Measurements from ENCODE around the gene TPST2. TPM values are rescaled to one million over a fixed set of nuclear protein-coding genes. Genes with fewer than 3 reads are reported as not detected.

The TPST2 gene
- total RNA-seq, 1 donor, result 25.0 TPM

DNA sequence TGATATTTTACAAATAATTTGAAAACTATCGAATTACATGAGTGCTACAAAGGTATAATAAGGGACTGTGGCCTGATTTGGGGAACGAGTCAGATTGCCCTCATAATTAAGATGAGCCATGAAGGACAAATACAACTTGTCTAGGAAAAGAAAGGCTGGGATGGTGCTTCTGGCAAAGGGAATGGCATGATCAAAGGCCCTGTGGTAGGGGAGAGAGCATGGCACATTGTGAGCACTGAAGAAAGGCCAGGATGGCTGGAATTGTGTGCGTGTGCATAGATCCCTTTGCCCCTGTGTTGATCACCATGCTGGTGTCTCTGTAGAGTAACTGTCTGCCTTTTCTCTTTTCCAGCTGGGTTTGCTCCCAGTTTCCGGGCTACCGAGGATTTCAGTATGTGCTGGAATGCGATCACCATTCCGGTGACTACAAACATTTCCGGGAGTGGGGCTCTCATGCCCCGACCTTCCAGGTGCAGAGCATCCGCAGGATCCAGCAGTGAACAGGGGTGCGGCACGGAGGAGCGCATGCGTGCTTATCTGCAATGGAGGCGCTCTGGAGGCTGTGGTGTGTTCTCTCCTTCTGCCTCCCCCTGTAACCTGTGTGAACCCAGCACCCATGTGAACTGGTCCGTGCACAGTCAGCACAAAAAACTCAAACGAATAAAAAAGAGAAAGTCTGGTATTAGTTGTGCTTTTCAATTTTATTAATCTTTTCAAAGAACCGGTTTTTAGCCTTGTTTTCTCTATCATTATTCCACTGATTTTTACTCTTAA lies 40.2 kb upstream of the TPST2 start:
- TF ChIP-seq CTCF (IDR thresholded peaks at IDR 0.05; ENCODE audit: insufficient read depth, low read depth, low read length), result no peak
- no peak overlapping the region for H3K4me3 ChIP-seq (ENCODE audit: low read depth, low read length)
- DNase-seq (ENCODE audit: low read depth), result no peak

- DNase-seq (ENCODE audit: low read depth), result no peak
- H3K4me3 ChIP-seq (ENCODE audit: low read depth, low read length), result no peak overlapping the region
- no peak for TF ChIP-seq CTCF (IDR thresholded peaks at IDR 0.05; ENCODE audit: insufficient read depth, low read depth, low read length)
Measured at GRCh38 chr22:26624803-26625202, 34.9 kb upstream of the TPST2 start.

DNA sequence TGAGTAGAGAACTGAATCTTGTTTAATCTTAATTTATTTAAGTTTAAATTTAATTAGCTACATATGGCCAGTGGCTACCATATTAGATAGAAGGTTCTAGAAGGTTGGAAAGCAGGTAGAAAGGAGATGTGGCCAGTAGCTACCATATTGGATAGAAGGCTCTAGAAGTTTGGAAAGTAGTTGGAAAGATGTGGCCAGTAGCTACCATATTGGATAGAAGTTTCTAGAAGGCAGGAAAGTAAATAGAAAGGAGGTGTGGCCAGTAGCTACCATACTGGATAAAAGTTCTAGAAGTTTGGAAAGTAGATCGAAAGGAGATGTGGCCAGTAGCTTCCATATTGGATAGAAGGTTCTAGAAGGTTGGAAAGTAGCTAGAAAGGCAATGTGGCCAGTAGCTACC lies 34.1 kb upstream of the TPST2 start:
- no peak overlapping the region for H3K4me3 ChIP-seq (ENCODE audit: low read depth, low read length)
- no peak for TF ChIP-seq CTCF (IDR thresholded peaks at IDR 0.05; ENCODE audit: insufficient read depth, low read depth, low read length)
- DNase-seq (ENCODE audit: low read depth), result no peak

- H3K4me3 ChIP-seq (ENCODE audit: low read depth, low read length), result no peak within 1 kb of the TSS
- TF ChIP-seq CTCF (IDR thresholded peaks at IDR 0.05; ENCODE audit: insufficient read depth, low read depth, low read length), result no peak
- DNase-seq (ENCODE audit: low read depth), result no peak
Measured at GRCh38 chr22:26621663-26622062, 31.7 kb upstream of the TPST2 start, which contains the start of gene CRYBA4. CRYBA4 (plus strand) TSS chr22:26621963; CDS start chr22:26622597, 634 bp downstream.

DNA sequence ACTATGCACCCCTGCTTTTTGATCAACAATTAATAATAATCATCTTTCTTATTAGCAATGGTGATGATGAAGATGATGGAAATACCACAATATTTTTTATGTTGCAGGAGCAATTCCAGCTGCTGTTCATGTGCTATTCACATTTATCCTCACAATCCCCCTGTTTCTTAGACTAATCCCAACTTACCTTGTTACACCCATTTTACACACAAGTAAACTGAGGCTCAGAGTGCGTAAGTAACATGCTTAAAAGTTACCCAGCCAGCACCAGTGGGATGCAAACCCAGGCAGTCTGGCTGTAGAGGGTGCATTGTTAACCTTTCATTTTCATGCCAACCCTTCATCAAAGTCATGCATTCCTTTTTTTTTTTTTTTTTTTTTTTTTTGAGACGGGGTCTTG lies 30.3 kb upstream of the TPST2 start:
- no peak for DNase-seq (ENCODE audit: low read depth)
- no peak overlapping the region for H3K4me3 ChIP-seq (ENCODE audit: low read depth, low read length)
- TF ChIP-seq CTCF (IDR thresholded peaks at IDR 0.05; ENCODE audit: insufficient read depth, low read depth, low read length), result no peak

DNA sequence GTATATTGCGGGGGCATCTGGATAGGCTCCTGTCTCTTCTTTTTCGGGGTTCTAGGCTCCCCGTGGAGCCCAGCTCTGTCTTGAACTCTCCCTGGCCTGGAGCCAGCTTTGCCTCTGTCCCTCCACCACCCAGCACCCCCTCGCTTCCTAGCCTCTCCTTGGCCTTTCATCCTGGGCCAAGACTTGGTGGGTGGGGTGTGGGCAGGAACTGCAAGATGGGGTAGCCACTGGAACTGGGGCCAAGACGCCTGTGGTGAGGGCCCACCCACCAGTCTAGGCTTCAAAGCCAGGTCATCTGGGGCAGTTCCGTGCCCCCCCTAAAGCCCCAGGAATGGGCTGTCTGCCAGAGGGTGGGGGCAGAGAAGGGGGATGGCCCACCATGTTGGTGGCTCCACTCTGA lies 29.6 kb upstream of the TPST2 start:
- no peak for DNase-seq (ENCODE audit: low read depth)
- no peak overlapping the region for H3K4me3 ChIP-seq (ENCODE audit: low read depth, low read length)
- TF ChIP-seq CTCF (IDR thresholded peaks at IDR 0.05; ENCODE audit: insufficient read depth, low read depth, low read length), result no peak

DNA sequence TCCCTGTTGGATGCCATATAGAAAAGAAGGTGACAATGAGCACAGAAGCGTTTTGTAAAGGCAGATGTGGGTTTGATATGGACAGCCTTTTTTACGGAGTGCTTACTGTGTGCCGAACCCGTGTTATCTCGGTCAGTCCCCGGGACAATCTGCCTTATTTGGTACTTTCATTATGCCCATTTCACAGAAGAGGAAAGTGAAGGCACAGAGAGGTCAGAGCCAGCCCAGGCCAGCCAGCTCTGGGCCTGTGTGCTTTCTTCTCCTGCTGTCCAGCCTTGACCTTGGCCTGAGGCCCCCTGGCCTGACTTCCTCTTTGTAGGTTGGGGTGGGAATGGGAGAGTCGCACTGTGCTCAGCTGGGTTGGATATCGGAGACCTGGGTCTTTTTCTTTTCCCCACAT lies 28.5 kb upstream of the TPST2 start:
- TF ChIP-seq CTCF (IDR thresholded peaks at IDR 0.05; ENCODE audit: insufficient read depth, low read depth, low read length), result no peak
- H3K4me3 ChIP-seq (ENCODE audit: low read depth, low read length), result no peak overlapping the region
- no peak for DNase-seq (ENCODE audit: low read depth)
